NCI-H2029 (cell line): ENCODE measurements around the gene BCL7A.
"Not testable (repeated sequence)": the region's sequence is repeated elsewhere in the genome, so short reads cannot be mapped to it uniquely, and the experiment has no call there.

Experiments used
- DNase-seq: peaks from one replicate; lab custom pipeline; 2025; lab: John Stamatoyannopoulos, UW

BCL7A gene

DNA sequence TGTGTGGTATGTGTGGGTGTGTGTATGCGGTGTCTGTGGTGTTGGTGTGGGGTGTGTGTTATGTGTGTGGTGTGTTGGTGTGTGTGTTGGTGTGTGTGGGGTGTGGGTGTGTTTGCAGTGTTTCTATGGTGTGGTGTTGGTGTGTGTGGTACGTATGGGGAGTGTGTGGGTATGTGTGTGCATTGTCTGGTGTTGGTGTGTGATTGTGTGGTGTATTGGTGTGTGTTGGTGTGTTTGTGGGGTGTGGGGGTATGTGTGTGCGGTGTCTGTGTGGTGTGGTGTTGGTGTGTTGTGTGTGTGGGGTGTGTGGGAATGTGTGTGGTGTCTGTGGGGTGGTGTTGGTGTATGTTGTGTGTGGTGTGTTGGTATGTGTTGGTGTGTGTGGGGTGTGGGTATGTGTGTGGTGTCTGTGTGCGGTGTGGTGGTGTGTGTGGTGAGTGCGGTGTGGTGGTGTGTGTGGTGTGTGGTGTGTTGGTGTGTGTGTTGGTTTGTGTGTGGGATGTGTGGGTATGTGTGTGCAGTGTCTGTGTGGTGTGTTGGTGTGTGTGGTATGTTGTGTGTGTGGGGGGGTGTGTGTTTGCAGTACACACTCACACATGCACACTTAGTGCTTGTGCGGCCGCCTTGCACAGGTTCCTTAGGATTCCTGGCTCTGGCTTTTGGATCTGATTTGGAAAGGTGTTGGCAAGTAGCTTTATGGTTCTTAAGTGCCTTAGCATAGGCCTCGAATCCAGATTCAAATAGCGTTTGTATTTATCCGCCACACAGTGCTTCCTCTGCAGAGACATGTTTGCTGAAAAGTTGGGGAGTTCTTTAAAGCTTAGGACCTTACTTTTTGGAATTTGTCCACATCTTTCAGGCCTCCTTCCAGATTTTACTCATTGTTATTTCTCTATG is 73.3 kb downstream of the BCL7A start:
- DNase-seq: peak; percentile 25

DNA sequence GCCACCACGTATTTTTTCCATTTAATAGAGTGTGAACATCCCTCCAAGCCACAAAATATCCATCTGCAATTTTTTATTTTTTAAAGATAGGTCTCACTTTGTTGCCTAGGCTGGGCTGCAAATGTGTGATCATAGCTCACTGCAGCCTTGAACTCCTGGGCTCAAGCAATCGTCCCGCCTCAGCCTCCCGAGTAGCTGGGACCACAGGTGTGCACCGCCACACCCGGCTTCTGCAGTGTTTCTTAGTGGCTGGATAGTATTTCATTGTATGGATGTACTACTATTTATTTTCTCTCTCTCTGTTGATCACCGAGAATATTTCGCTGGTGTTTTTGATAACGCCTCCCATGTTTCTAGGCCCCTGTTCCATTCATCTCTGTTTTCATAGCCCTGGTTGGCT is 74.3 kb downstream of the BCL7A start:
- no peak for DNase-seq

DNA sequence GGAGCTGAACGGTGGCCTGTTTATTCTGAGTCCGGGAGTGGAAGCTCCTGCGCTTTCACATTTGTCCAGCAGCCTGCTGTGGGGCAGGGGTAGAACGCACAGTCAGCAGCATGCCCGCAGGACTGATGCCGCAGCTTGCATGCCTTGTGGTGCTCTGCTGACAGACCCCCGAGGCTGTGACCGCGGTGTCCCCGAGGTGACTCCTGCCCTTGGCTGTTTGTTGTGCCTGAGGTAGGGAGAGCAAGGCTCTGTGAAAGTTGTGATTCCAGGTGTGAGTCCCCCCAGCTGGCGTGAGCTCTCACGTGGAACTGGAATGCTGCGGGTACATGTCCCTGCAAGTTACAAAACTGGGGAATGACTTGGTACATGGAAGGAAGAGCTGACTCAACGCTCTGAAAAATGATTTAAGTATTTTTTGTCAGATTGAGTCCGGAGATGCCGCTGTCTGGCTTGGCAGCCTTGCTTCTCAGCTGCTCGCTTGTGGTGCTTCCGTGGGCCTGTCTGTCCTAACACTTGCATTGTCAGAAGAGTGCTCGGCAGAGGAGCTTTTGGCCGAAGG is 75.0 kb downstream of the BCL7A start:
- no peak for DNase-seq

DNA sequence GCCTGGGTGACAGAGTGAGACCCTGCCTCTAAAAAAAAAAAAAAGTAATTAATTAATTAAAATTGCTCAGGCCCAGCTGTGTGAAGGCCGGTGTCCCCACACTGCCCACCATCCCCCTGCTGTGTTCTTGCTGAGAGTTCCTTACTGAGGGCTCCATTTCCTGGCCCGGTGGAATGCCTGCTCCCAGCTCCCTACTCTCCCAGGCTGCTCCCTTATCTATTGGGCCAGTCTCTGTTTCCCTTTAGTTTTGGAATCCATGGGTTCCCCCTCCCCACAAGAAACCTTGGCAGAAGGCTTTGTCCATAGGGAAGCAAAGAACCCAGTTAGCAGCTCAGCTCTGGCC is 75.9 kb downstream of the BCL7A start:
- DNase-seq: no peak

DNA sequence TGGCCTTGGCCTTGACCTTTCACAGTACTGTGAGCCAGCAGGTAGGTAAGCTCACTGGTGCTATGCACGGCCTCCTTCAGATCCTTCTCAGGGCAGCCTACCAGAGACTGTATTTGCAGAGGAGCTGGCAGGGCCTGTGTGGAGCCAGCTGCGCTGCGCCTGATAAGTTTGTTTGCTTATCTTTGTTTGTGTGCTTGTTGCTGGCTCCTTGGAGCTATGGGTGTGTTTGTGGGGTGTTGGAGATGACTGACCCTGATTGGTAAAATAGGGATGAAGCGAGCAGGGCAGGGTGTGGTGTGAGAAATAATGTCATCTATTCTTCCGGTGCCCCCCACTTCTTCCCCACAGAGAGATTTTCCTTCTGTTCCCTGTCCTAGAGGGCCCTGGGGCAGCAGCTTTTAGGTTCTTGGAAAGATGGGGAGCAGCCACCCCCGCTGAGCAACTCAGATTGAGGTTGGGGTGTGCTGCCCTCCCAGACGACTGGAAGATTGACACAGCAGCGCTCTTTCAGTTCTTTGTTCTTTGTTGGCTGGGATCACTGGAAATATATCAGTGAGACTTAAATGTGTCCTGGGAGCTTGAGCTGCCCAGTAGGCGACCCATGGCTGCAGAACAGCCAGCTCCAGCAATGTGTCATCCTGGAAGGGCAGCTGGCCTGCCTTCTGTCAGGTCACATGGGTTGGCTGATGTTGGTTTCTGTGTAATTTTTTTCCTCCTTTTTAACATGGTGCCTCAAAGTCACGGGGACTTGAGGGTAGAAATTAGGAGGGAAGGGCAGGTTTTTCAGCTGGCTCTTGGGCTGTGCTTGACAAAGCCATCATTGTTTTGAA is 76.5 kb downstream of the BCL7A start:
- peak; percentile 96 for DNase-seq

DNA sequence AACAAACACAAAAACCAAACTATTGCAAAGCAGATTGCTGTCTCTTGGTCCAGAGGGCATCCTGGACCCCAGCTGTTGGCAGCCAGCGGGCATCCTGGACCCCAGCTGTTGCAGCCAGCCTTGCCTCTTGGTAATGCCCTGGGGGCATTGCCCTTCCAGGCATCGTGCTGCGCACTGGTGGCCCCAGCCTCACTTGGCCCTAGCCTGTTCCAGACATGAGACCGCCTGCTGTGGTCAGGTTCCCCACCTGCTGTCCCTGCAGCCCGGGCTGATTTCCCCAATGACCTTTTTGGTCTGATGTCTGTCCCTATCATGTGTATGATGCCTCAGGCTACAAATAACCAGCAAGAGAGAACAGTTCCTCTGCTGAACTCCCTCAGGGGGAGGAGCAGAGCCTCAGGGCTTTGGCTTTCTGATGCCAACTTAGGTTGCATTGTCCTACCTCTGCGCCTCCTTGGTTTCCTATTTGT is 77.6 kb downstream of the BCL7A start:
- DNase-seq: no peak

DNA sequence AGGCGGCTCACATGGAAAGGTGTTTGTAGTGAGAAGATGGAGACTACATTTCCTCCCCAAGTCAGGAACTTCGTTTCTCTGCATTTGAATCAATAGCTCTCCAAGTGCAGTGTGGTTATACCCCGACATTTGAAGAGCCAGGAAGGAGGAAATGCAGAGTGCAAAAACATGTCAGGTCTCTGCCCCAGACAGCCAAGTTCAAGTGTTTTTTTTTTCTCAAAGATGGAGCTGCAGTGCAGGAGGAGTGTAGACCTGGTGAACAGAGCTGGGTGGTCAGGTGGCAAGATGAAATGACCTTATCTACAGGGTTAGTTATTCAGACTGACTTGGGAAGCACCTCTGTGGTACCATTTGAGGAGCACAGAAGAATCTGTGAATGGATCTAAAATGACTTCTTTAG is 78.2 kb downstream of the BCL7A start:
- no peak for DNase-seq

DNA sequence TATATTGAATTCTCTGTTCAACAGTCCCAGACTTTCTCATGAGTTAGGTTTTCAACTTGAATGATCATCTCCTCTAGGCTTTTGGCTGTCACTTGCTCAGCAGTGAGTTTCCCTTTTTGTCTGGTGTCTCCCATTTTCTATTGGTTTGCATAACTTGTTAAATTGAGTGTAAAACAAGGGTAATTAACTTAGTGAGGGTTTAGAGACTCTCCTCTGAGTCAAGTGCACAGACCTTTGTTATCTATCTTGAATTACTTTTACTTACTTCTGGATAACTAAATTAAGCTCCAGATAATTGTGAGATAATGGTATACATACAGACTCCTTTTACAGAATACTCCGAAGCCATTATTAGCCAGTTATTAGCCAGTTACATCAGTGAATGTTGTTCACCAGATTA is 78.9 kb downstream of the BCL7A start:
- DNase-seq: no peak

DNA sequence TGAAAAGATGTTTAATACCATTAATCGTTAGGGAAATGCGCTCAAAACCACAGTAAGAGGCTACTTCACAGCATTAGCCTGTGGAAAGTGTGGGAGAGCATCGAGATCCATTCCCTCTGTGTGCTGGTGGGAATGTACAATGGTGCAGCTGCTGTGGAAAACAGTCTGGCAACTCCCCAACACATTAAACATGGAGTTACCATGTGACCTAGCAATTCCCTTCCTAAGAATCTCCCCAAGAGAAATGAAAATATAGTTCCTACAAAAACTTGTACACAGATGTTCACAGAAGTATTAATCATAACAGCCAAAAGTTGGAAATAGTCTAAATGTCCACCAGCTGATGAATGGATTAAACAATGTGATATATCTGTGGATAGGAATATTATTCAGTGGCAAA is 80.6 kb downstream of the BCL7A start:
- DNase-seq: no peak

DNA sequence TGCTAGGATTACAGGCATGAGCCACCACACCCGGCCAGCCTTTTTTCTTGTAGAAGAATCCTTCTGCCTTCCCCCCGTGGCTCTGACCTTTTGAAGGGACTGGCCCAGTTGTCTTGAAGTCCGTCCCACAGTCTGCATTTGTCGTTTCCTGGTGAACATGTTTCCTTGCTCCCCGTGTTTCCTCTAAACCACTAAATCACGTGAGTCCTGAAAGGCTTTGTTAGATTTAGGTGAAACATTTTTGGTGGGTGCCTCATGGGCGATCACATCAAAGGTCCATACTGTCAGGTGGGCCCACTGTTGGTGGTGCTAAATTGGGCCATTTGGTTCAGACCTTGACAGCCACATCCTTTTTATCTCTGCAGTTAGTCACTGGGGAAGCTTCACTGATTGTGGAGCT is 83.2 kb downstream of the BCL7A start:
- DNase-seq: no peak

DNA sequence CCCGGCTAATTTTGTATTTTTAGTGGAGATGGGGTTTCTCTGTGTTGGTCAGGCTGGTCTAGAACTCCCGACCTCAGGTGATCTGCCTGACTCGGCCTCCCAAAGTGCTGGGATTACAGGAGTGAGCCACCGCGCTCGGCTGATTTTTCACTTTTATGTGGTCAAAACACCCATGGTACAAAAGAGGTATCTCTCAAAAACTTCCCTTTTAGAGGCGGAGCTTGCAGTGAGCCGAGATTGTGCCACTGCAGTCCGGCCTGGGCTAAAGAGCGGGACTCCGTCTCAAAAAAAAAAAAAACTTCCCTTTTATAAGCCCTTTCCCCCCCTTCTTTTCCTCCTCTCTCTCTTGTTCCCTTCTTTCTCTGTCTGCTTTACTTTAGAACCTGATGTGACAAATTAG is 83.8 kb downstream of the BCL7A start:
- not testable (repeated sequence) for DNase-seq

DNA sequence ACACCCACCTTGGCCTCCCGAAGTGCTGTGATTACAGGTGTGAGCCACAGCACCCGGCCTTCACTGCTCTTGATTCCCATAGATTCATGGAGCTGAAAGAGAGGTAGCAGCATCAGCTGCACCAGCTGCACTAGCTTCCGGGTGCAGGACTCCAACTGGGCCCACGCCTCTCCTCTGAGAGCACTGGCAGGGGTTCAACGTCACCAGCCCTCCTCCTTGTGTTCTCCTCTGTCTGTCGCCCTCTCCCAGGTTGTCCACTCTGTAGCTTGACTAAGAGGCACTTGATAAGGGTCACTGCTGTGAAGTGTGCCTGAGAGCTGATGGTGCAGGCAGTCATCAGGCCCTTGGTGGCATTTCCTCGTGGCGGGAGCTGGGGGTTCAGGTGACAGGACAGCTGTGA is 85.2 kb downstream of the BCL7A start:
- peak; percentile 96 for DNase-seq

DNA sequence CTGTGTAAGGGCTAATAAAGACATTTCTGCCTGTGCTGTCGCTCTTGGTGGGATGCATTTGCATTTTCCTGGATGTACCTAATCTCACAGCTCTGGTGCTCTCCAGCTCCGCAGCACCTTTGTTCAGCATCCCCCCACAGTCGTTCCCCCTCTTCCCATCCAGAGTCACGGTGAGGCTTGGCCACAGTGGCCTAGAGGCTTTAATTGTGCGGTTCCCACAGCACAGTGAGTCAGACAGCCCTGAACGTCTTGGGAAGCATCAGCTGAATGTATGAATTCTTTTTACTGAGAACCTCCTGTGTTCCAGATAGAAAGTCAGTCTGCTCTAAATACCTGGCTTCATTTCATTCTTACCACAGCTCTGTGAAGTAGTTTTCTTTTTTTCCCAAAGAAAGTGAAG is 85.6 kb downstream of the BCL7A start:
- DNase-seq: no peak

DNA sequence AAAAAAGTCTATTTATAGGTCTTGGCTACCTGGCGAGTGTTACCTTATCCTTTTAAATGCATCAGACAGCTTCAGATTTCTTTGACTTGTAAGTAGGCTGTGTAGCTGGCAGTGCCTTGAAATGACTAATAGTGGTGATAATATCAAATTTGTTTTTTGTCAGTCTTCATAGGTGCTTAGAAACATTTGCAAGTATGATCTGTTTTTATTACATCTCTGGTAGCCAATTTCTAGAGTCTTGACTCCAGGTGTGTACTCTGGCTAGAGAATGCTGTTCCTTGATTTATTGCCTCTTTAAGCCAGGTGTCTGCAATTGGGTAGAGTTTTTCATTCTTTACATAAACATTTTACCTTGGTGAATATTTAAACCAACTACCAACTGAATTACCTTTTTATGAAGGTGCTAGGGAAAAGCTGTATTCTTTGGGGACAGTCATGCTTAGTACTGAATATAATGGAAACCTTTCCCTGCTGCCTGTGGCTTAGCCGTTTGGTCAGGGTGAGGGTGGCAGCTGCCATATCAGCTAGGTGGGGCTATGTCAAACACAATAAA is 89.5 kb downstream of the BCL7A start:
- DNase-seq: peak; percentile 88
